Measurements from ENCODE around the gene CGN.

CGN gene

DNA sequence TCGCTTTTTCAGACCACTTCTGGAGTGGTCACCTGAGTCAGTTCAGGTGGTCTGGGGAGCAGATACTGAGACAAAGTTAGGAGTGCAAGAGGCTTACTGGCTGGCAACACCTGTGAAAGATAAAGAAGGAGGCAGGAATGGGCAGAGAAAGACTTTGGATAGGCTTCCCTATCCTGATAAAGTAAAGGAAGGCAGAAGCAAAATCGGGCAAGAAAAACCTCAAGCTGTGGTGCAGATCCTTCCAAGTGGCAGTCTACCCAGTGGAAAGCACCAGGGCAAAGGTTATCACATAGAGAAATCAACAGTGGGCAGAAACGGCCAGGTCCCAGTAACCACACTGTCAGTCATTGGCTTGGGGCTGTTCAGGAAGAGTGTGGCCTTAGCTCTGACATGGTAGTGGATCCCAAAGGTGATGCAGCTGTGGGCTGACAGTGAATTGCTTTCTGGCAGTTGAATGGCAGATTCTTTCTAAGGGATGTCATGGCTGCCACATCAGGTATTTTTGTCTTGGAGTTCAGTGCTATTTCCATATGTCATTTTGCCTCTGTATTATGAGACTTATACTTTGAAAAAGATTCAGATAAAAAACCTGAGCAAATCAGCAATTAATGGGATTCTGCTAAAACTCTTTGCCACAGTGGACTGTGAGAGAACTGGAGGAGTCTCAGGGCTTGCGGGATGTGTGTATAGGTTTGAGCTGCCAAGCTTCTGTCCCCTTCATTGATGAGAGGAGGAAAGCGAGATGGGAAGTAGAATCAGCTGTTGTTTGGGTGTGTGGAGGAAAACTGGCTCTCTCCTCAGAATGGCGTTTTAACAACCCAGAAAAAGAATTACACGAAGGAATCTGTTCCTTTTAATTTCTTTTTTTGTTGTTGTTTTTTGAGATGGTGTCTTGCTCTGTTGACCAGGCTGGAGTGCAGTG lies 8.1 kb upstream of the CGN start:
- no peaks in the 10 kb centered on the region for H3K9me3 Mint-ChIP-seq
- DNase-seq = no peak
- peak overlapping the region; percentile 43 for H3K27ac Mint-ChIP-seq
- H3K4me3 Mint-ChIP-seq = no peak overlapping the region
- H3K36me3 Mint-ChIP-seq (ENCODE audit: low read depth) = no peaks in the 10 kb centered on the region
- TF ChIP-seq, protein P1, sequence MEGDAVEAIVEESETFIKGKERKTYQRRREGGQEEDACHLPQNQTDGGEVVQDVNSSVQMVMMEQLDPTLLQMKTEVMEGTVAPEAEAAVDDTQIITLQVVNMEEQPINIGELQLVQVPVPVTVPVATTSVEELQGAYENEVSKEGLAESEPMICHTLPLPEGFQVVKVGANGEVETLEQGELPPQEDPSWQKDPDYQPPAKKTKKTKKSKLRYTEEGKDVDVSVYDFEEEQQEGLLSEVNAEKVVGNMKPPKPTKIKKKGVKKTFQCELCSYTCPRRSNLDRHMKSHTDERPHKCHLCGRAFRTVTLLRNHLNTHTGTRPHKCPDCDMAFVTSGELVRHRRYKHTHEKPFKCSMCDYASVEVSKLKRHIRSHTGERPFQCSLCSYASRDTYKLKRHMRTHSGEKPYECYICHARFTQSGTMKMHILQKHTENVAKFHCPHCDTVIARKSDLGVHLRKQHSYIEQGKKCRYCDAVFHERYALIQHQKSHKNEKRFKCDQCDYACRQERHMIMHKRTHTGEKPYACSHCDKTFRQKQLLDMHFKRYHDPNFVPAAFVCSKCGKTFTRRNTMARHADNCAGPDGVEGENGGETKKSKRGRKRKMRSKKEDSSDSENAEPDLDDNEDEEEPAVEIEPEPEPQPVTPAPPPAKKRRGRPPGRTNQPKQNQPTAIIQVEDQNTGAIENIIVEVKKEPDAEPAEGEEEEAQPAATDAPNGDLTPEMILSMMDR (IDR thresholded peaks at IDR 0.05) = no peak
- peaks cover 11% of the 10 kb centered on the region for H3K4me1 Mint-ChIP-seq
- H3K27me3 Mint-ChIP-seq (ENCODE audit: low read depth, poor library complexity) = peaks cover 52% of the 10 kb centered on the region

DNA sequence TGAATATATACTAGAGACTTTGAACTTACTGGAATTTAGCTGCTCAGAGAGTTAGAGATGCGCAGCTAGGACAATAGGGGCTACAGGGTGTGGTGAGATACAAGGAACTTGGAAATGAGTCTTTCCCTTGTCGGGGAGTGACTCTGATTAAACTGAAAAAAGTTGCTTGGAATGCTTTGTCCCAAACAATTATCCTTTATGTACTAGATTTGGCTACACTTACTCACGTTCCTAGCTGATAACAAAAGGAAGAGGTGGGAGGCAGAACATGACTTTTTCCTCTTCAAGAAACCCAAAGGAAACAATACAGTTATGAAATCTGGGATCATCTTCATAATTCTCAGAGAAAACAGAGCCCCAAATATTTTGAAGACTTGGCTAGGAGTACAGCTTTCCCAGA lies 6.9 kb upstream of the CGN start:
- Mint-ChIP-seq H3K27me3 (ENCODE audit: low read depth, poor library complexity) (peaks cover 45% of the 10 kb centered on the region), H3K27ac (no peak overlapping the region), H3K4me3 (no peak overlapping the region), H3K4me1 (peaks cover 11% of the 10 kb centered on the region), H3K9me3 (no peaks in the 10 kb centered on the region), H3K36me3 (ENCODE audit: low read depth) (no peaks in the 10 kb centered on the region)
- no peak for DNase-seq
- TF ChIP-seq, protein P1 (IDR thresholded peaks at IDR 0.05) = no peak

DNA sequence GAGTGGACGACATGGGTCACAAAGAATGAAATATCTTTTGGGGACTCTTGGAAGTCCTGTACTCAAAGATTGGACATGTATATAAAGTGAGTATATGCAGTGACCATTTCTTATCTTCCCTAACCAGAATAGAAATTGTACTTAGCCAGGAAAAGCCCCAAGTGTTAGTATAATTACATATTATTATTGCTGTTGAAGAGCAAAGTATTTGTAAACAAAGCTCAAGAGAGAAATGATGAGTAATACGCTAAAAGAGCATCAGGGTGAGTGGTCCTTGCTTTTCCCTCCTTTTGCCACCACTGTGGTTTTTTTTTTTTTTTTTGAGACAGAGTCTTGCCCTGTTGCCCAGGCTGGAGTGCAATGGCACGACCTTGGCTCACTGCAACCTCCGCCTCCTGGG lies 6.4 kb upstream of the CGN start:
- Mint-ChIP-seq H3K27ac (no peak overlapping the region), H3K36me3 (ENCODE audit: low read depth) (no peaks in the 10 kb centered on the region), H3K9me3 (no peaks in the 10 kb centered on the region), H3K27me3 (ENCODE audit: low read depth, poor library complexity) (peaks cover 44% of the 10 kb centered on the region), H3K4me1 (peaks cover 11% of the 10 kb centered on the region), H3K4me3 (no peak overlapping the region)
- TF ChIP-seq, protein P1 (IDR thresholded peaks at IDR 0.05) = no peak
- no peak for DNase-seq

DNA sequence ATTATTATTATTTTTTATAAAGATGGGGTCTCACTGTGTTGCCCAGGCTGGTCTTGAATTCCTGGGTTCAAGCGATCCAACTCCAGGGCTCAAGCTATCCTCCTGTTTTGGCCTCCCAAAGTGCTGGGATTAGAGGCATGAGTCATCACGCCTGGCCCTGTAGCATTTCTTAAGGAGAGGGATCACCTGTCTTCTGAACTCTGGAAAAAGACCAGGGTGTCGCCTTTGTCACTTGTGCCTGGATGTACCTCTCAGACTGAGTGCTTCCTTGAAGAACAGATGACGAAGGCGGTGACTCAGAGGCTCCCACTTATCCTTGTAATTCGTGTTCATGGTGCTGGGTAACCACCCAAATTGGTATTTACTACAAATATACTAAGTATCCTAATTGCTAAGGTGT lies 2.4 kb upstream of the CGN start:
- Mint-ChIP-seq H3K27me3 (ENCODE audit: low read depth, poor library complexity) (peaks cover 53% of the 10 kb centered on the region), H3K36me3 (ENCODE audit: low read depth) (no peaks in the 10 kb centered on the region), H3K27ac (no peak overlapping the region), H3K9me3 (no peaks in the 10 kb centered on the region), H3K4me1 (peaks cover 32% of the 10 kb centered on the region), H3K4me3 (no peak overlapping the region)
- TF ChIP-seq, protein P1 (IDR thresholded peaks at IDR 0.05) = no peak
- DNase-seq = no peak

DNA sequence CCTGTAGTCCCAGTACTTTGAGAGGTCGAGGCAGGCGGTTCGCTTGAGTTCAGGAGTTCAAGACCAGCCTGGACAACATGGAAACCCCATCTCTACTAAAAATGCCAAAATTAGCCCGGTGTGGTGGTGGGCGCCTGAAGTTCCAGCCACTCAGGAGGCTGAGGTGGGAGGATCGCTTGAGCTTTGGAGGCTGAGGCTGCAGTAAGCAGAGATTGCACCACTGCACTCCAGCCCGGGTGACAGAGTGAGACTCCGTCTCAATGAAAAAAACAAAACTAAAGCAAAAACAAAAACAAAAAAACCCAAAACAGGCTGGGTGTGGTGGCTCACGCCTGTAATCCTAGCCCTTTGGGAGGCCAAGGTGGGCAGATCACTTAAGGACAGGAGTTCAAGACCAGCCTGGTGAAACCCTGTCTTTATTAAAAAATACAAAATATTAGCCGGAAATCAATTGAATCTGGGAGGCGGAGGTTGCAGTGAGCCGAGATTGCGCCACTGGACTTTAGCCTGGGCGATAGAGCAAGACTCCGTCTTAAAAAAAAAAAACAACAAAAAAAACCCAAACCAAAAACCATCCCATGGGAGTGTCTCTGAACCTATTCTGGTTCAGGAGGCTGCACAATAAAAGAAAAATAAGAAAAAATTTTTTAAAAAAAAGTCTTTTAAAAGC lies 1.7 kb upstream of the CGN start:
- Mint-ChIP-seq H3K27ac (no peak overlapping the region), H3K4me1 (peaks cover 39% of the 10 kb centered on the region), H3K4me3 (no peak overlapping the region), H3K36me3 (ENCODE audit: low read depth) (no peaks in the 10 kb centered on the region), H3K9me3 (no peaks in the 10 kb centered on the region), H3K27me3 (ENCODE audit: low read depth, poor library complexity) (peaks cover 47% of the 10 kb centered on the region)
- DNase-seq = no peak
- TF ChIP-seq, protein P1 (IDR thresholded peaks at IDR 0.05) = no peak

Data from nephron progenitor cell (in vitro differentiated cells).